Testis (tissue), 2 donors: ENCODE results near the gene AATK.

Source experiments
- CTCF ChIP-seq, 3 experiments: fragments of 450-650 bp in 2 of 3; fragments of 200-600 bp in 1 of 3; sonication (generic) in 1 of 3; IDR thresholded peaks; one replicate each; pipeline ENCODE4 v1.5.1; 2016 to 2019; ENCODE audit warnings: antibody characterized with exemption in 3 of 3, mild to moderate bottlenecking in 2 of 3, moderate library complexity in 1 of 3
- POLR2A ChIP-seq: fragments of 450-650 bp; IDR thresholded peaks from one replicate; pipeline ENCODE4 v1.6.1; 2017; ENCODE audit warnings: antibody characterized with exemption, mild to moderate bottlenecking, moderate library complexity

GRCh38 chr17:81196505-81197408, 30.7 kb upstream of the AATK start:
- TF ChIP-seq CTCF (IDR thresholded peaks at IDR 0.05) (no peak), POLR2A (no peak)
